ENCODE data around the gene C10orf90.

The C10orf90 gene

DNA sequence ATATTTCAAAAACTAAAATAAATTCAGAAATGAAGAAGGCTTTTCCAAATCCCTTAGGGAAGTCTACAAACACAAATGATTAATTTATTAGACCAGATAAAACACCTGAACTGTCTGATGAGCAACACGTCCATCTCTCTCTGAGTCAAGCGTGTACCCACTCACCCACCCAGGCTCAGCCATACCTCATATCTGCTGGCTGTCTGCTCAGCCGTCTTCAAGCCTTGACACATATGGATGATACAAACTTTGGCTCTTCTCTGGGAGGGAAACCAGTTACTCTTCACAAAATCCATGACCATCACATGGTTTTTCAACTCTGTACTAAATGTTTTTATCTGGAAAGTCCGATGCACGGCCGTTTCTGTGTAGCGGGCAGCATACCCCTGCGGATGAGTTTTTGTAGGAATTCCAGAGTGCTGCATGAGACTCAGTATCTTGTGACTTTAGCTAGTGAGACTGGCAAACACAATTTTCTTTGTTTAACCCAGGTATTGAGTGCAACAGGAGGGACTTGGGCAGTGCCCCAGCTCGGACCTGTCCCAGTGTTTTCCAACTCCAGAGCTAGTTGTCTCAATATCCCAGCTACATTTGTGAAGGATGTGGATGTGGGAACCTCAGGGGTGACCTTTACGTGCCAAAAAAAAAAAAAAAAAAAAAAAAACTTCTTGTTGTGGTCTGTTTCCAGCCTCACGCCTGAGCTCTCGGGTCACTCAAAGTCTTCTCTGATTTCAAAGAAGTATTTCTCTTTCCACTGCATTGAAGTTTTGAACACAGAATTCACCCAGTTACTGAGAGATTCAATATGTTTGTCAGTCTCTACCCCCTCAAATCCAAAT is at the start of gene C10orf90:
Gene C10orf90 (minus strand): TSS at position 638 of the 839 bp plus-strand sequence. CDS start 213 bp downstream, at position 425.
- no peak for DNase-seq

DNA sequence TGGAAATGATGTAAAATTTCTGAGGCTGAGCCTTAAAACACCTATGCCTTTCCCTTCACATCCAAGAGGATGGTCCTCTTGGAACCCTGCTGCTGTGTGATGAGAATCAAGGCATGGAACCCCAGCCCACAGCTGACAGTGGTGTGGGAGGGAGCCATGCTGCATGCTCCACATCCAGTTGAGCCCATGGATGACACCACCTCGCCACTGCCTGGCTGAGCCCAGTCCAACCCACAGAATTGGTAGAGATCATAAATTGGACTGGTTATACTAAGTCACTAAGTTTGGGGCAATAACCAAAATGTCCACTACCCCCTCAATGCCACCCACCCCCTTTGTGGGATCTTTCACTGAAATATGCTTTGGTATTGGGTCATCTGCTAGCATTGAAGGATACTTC is 45.9 kb upstream of the C10orf90 start:
- no peak for DNase-seq

GRCh38 chr10:126713594-126713993 is 43.1 kb upstream of the C10orf90 start:
- DNase-seq = no peak

GRCh38 chr10:126712681-126713080 is 42.2 kb upstream of the C10orf90 start:
- DNase-seq = no peak

DNA sequence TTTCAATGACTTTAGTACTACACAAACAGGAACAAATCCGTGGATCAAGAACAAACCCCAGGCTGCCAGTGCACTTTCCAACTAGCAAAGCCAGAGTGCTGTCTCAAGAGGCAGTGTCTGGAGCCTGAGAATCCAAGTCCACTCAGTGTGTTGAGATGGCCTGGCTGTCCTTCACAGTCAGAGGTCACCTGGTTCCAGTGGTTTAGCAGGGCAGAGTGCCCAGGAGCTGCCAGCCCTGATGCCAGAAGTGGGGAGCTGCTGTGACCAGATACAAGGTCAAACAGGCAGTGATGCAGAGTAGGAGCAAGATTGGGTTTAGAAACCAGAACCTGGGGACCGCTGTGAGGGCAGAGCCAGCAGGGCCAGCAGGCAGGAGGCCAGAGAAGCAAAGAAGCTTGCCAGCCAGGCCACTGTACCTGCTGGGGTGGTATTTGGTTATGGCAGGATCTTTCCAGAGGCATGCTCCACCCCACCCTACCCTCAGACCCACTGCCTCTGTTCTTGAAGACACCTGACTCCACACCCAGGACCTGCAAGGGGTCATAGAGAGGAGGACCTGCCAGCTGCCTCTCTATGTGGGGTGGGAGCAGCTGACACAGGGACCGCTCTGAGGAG is 35.6 kb upstream of the C10orf90 start:
- DNase-seq = no peak

GRCh38 chr10:126705131-126705530 is 34.6 kb upstream of the C10orf90 start:
- DNase-seq = no peak

DNA sequence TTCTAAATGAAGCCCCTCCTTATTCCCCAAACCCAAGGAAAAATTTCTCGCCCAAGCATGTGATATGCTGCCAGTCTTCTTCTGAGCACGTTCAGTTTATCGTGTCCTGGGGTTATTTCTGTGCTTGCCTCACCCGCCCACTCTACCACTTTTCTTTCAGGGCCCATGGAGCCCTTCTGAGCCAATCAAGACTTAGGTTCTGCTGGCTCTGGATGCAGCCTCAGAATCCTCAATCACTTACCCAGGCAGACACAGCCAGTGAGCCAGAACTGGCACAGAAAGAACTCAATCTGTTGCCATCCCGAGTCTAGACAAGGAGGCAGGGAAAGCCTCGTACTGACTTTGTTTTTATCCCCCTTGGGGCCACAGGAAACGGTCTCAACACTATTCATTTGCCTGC is 34.2 kb upstream of the C10orf90 start:
- no peak for DNase-seq

- DNase-seq = no peak
Observed at GRCh38 chr10:126702181-126702580, 31.7 kb upstream of the C10orf90 start.

GRCh38 chr10:126701526-126701925 is 31.0 kb upstream of the C10orf90 start:
- no peak for DNase-seq

GRCh38 chr10:126696684-126697083 is 26.2 kb upstream of the C10orf90 start:
- no peak for DNase-seq

DNA sequence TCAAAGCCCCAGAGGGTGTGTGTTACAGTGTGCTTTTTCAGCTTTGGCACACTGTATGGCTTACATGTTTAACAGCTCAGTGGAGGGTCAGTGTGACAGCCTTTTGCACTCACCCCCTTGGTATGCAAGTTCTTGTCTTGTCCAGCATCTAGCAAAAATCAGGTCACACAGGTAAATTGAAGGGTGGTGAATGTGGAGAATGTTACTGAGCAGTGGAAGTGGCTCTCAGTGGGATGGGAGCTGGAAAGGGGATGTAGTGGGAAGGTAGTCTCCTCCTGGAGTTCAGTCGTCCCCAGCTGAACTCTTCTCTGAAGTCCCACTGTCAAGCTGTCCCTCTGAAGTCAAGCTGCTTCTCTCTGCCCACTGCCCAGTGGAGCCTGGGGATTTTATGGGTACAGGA is 21.0 kb upstream of the C10orf90 start:
- no peak for DNase-seq

- no peak for DNase-seq
Observed at GRCh38 chr10:126690534-126690933, 20.0 kb upstream of the C10orf90 start.

DNA sequence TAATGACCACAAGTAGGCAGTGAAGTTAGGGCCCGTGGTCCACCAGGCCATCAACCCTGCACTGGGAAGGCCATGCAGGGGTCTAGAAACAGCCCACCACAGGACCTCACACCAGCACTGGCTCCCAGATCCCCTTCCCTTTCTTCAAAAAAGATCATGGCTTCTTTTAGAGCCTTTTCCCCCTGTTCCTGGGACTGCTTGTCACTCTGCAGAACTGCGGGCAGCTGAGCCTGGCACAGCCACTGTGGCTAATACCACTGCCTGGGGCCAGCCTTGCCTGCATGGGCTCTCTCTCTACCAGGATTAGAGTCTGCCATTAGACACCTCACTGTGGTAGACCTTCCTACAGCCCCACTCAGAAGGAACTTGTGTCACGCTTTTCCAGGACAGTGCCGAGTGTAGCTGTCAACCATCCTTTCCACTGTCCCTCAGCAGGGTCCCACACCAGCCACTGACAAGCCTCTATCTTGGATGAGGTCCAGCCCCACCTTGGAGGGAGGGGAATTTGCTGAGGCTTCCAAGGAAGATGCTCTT is 19.0 kb upstream of the C10orf90 start:
- DNase-seq = no peak

GRCh38 chr10:126687121-126687606 is 16.7 kb upstream of the C10orf90 start:
- no peak for DNase-seq

DNA sequence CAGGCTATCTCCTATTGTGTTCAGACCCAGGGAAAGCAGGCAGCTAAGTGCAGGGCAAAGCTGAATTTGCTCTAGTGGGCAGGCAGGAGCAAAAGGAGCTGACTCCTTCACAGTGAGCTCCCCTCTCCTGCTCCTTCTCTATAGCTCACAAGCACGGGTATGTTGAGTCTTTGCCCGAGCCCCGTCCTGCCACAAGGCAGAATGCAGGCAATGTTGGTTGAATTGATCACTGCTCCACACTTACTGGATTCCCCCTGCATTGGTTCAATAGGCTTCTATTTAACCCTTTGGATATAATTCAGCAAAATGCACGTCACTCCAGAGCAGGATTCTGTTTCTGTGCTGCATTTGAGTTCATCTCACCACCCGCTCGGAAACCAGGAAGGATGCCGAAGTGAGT is 16.2 kb upstream of the C10orf90 start:
- no peak for DNase-seq

DNA sequence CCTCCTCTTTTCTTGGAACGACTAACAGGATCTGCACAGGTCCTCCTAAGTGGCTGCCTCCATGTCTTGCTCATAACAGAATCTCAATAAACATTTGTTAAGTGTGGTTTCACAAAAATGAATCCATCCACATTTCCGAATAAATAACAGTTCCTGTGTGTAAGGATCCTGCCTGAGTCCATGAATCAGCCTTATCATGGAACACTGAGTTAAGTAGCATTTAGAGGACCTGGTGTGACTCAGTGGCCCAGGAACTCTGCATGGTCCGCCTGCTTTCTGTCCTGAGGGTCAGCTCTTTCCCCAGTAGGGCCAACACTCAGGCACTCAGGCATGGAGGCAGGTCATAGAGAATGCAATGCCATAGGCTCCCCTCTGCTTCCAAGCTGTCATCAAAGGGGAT is 15.8 kb upstream of the C10orf90 start:
- no peak for DNase-seq

- DNase-seq = no peak
Observed at GRCh38 chr10:126685756-126686155, 15.3 kb upstream of the C10orf90 start.

GRCh38 chr10:126684171-126684745 is 13.8 kb upstream of the C10orf90 start:
- no peak for DNase-seq

DNA sequence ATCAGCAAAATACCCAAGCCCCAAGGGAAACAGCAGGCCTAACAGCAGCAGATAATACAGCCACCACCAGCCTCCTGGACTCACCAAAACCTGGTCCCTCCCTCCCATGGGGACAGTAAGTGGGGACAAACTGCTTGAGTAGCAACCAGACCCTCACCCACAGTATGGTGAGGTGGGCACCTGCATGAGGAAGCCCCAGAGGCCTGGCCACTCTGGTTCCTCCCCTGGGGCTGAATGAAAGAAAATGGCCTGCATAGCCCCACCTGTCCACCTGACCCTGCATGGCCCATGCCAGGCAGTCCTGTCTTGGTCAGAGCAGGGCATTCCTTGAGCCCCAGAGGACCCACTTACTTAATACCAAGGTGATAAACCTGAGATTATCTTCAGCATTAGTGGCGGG is 13.0 kb upstream of the C10orf90 start:
- no peak for DNase-seq

- no peak for DNase-seq
Observed at GRCh38 chr10:126675656-126676438, 5.4 kb upstream of the C10orf90 start.

GRCh38 chr10:126674741-126675515 is 4.4 kb upstream of the C10orf90 start:
- DNase-seq = no peak

DNA sequence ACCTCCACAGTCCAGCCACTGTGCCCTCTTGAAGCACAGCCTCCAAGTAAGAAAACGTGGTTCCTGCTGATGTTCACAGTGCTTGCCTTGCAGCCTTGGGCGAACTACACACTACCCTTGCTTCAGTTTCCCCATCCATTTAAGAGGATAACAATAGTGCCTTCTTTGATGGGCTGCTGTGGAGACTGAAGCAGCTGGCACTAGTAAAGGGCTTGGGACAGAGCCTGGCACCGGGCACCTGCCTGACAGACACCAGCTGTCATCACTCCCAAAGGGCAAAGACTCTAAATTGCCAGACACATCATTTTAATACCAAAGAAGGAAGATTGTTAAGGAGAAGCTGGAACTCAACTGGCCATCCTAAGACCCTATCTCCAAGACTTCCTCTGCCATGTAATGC is 3.1 kb upstream of the C10orf90 start:
- DNase-seq = no peak
